Left lung (tissue), 10 donors: ENCODE data around the gene ITIH1. TPM values are rescaled to one million over a fixed set of nuclear protein-coding genes. Genes with fewer than 3 reads are reported as not detected.

Experiments
- ATAC-seq: fragments of 200-7000 bp; cut with Tn5 transposase; one replicate; pipeline ENCODE4 v1.9.1; 2020; ENCODE audit warnings: moderate library complexity
- DNase-seq, 4 donors: peaks; one replicate each; pipeline ENCODE4 v3.0.0-alpha.2; 2013 to 2020
- H3K27ac ChIP-seq, 2 donors: fragments of 200-600 bp; sonication (generic) in 1 of 2; one replicate each; pipeline versions ENCODE4 v1.5.0 to v1.8.0; 2020 to 2021
- H3K27me3 ChIP-seq, 2 donors: fragments of 200-600 bp; sonication (generic) in 1 of 2; one replicate each; pipeline versions ENCODE4 v1.5.0 to v1.8.0; 2020 to 2021
- H3K36me3 ChIP-seq, 2 donors: fragments of 200-600 bp; sonication (generic) in 1 of 2; one replicate each; pipeline versions ENCODE4 v1.5.0 to v1.8.0; 2020 to 2021
- H3K4me1 ChIP-seq, 2 donors: fragments of 200-600 bp; one replicate each; pipeline ENCODE4 v1.8.0; 2021
- H3K4me3 ChIP-seq, 2 donors: fragments of 200-600 bp; sonication (generic) in 1 of 2; one replicate each; pipeline versions ENCODE4 v1.5.0 to v1.8.0; 2020 to 2021; ENCODE audit warnings: mild to moderate bottlenecking in 1 of 2
- H3K9me3 ChIP-seq, 2 donors: fragments of 200-600 bp; sonication (generic) in 1 of 2; one replicate each; pipeline versions ENCODE4 v1.5.0 to v1.8.0; 2020 to 2021
- CTCF ChIP-seq, 2 donors: fragments of 200-600 bp; sonication (generic) in 1 of 2; IDR thresholded peaks; one replicate each; pipeline versions ENCODE4 v1.5.0 to v1.8.0; 2021; ENCODE audit warnings: antibody characterized with exemption in 2 of 2
- intact Hi-C, 2 donors: fragments of 100-400 bp; cut with DNase I; formaldehyde crosslinking; loops; one replicate each; pipeline versions ENCODE4 v1.11.2 to v1.14.2; 2022
- polyA plus RNA-seq, 6 donors: library from polyadenylated mRNA; unstranded; fragments of 120-200 nt; gene quantifications; one replicate each; pipeline ENCODE4 v1.2.1, GENCODE V29; 2013; ENCODE audit not compliant: insufficient read length in 6 of 6
- total RNA-seq, 2 donors: library from RNA; stranded (reverse); fragmentation: NEBNext Ultra II Directional; extraction: Animal tissue kit (Norgen Biotek cat#: 25700); gene quantifications; one replicate each; pipeline ENCODE4 v1.2.1, GENCODE V29; 2021
- donor health status: DM: no; HTN: yes; CAD: no.
- donor health status: DM: no; HTN: no; CAD: no.

Gene ITIH1
- total and polyA plus RNA-seq, 8 donors = 0.18 to 0.61 (median 0.45) TPM; not detected in 4

DNA sequence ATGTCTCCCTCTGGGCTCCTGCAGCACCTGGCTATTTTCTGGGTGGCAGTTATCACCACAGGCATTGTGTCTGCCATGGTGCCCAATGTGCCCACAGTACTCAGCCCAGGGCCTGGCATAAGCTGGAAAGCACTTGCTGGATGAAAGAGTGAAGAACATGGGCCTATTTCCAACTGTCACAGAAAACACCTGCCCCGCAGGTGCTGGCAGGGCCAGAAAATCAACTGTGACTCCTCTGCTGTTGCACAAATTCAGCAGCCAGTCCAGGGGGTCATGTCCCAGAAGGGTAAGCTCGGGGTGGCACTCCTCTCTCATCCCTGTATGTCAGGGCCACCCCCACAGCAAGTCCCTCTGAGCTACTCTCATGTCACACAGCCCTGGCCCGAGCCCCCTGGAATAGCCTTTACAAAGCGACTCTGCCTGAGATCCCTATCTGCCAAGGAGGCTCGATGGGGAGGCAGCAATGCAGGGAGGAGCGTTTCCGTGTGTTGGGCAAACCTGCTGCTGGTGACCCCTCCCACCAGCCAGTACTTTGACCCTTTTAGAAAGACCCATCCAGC lies 34.1 kb downstream of the ITIH1 start:
- Histone ChIP-seq H3K36me3 (no peaks in the 10 kb centered on the region), H3K9me3 (no peaks in the 10 kb centered on the region), H3K4me3 (no peak overlapping the region), H3K27me3 (no peaks in the 10 kb centered on the region), H3K27ac (no peak overlapping the region), H3K4me1 (no peaks in the 10 kb centered on the region)
- no peak for ATAC-seq
- TF ChIP-seq CTCF (IDR thresholded peaks at IDR 0.05) = no peak
- no peak for DNase-seq
- intact Hi-C loops = no loop called here

GRCh38 chr3:52813810-52814209 lies 36.4 kb downstream of the ITIH1 start:
- no peak for DNase-seq
- intact Hi-C loops = no loop called here

GRCh38 chr3:52816199-52816598 lies 38.8 kb downstream of the ITIH1 start:
- H3K36me3 ChIP-seq = peaks cover 0 to 6% of the 10 kb centered on the region in 2 donors
- ATAC-seq (no peak), DNase-seq (no peak)
- no peaks in the 10 kb centered on the region for H3K4me1 ChIP-seq
- no peak overlapping the region for H3K27ac ChIP-seq
- no peak for TF ChIP-seq CTCF (IDR thresholded peaks at IDR 0.05)
- H3K4me3 ChIP-seq = no peak overlapping the region
- H3K27me3 ChIP-seq = no peaks in the 10 kb centered on the region
- no peaks in the 10 kb centered on the region for H3K9me3 ChIP-seq
- intact Hi-C loops = no loop called here

More at GRCh38 chr3:52813810-52814209, 36.4 kb downstream of the ITIH1 start:
- Histone ChIP-seq H3K27me3 (no peaks in the 10 kb centered on the region), H3K27ac (no peak overlapping the region), H3K4me1 (no peaks in the 10 kb centered on the region), H3K36me3 (no peaks in the 10 kb centered on the region), H3K4me3 (no peak overlapping the region), H3K9me3 (no peaks in the 10 kb centered on the region)
- TF ChIP-seq CTCF (IDR thresholded peaks at IDR 0.05) = no peak
- ATAC-seq = no peak

- ATAC-seq (no peak), DNase-seq (no peak)
- no peaks in the 10 kb centered on the region for H3K4me1 ChIP-seq
- peaks cover 0 to 6% of the 10 kb centered on the region in 2 donors for H3K36me3 ChIP-seq
- no peaks in the 10 kb centered on the region for H3K27me3 ChIP-seq
- H3K4me3 ChIP-seq = no peak overlapping the region
- no peaks in the 10 kb centered on the region for H3K9me3 ChIP-seq
- H3K27ac ChIP-seq = no peak overlapping the region
- intact Hi-C loops = no loop called here
- no peak for TF ChIP-seq CTCF (IDR thresholded peaks at IDR 0.05)
Observed at GRCh38 chr3:52816654-52817053, 39.3 kb downstream of the ITIH1 start.

- H3K4me1 ChIP-seq = no peaks in the 10 kb centered on the region
- H3K27ac ChIP-seq = no peak overlapping the region
- ATAC-seq (no peak), DNase-seq (no peak)
- no peak overlapping the region for H3K4me3 ChIP-seq
- H3K9me3 ChIP-seq = no peaks in the 10 kb centered on the region
- no peak for TF ChIP-seq CTCF (IDR thresholded peaks at IDR 0.05)
- H3K36me3 ChIP-seq = peaks cover 0 to 6% of the 10 kb centered on the region in 2 donors
- H3K27me3 ChIP-seq = no peaks in the 10 kb centered on the region
- intact Hi-C loops = no loop called here
Observed at GRCh38 chr3:52817221-52817620, 39.8 kb downstream of the ITIH1 start.
